GM23338 (cell line): ENCODE results near the gene SIRPG. TPM values are rescaled to one million over a fixed set of nuclear protein-coding genes. Genes with fewer than 3 reads are reported as not detected.

ENCODE experiments used
- ATAC-seq: fragments of 200-7000 bp; cut with Tn5 transposase; 3 replicates; pipeline ENCODE4 v1.9.1; 2020
- DNase-seq: peaks from one replicate; pipeline ENCODE4 v3.0.0-alpha.2; 2015; ENCODE audit warnings: low spot score
- H2AFZ ChIP-seq: fragments of 200-600 bp; sonication (generic); 2 replicates; pipeline ENCODE4 v1.8.0; 2016; ENCODE audit warnings: antibody characterized with exemption, mild to moderate bottlenecking, moderate library complexity
- H3F3A ChIP-seq: fragments of 200-600 bp; sonication (generic); replicated peaks from 2 replicates; pipeline ENCODE4 v1.8.0; 2017; ENCODE audit warnings: antibody characterized with exemption, mixed run types, low read depth
- H3K27ac ChIP-seq: fragments of 200-600 bp; sonication (generic); 2 replicates; pipeline ENCODE4 v1.6.1; 2016; ENCODE audit warnings: low read depth
- H3K27me3 ChIP-seq: fragments of 200-600 bp; sonication (generic); 2 replicates; pipeline ENCODE4 v1.8.0; 2016; ENCODE audit warnings: mild to moderate bottlenecking, mixed run types, moderate library complexity; ENCODE audit not compliant: insufficient read depth
- H3K36me3 ChIP-seq: fragments of 200-600 bp; sonication (generic); 2 replicates; pipeline ENCODE4 v1.8.0; 2016; ENCODE audit warnings: mild to moderate bottlenecking; ENCODE audit not compliant: insufficient read depth
- H3K4me1 ChIP-seq: fragments of 200-600 bp; sonication (generic); 2 replicates; pipeline ENCODE4 v1.8.0; 2016; ENCODE audit warnings: mild to moderate bottlenecking, moderate library complexity; ENCODE audit not compliant: insufficient read depth
- H3K4me2 ChIP-seq: fragments of 200-600 bp; sonication (generic); 2 replicates; pipeline ENCODE4 v1.7.1; 2017; ENCODE audit warnings: mixed run types
- H3K4me3 ChIP-seq: fragments of 200-600 bp; sonication (generic); 2 replicates; pipeline ENCODE4 v1.6.1; 2016; ENCODE audit warnings: mixed run types
- H3K79me2 ChIP-seq: fragments of 200-600 bp; sonication (generic); replicated peaks from 2 replicates; pipeline ENCODE4 v1.8.0; 2017; ENCODE audit warnings: mild to moderate bottlenecking; ENCODE audit not compliant: insufficient read depth
- H3K9me2 ChIP-seq: fragments of 200-600 bp; sonication (generic); 2 replicates; pipeline ENCODE4 v1.8.0; 2017; ENCODE audit not compliant: insufficient read depth
- H4K20me1 ChIP-seq: fragments of 200-600 bp; sonication (generic); replicated peaks from 2 replicates; pipeline ENCODE4 v1.8.0; 2017; ENCODE audit warnings: mild to moderate bottlenecking; ENCODE audit not compliant: insufficient read depth
- H3K27ac Mint-ChIP-seq: 2 replicates; pipeline ENCODE4 v1.8.0; 2020; ENCODE audit warnings: inconsistent platforms, mild to moderate bottlenecking, moderate library complexity, mixed read lengths
- H3K27me3 Mint-ChIP-seq: 3 replicates; pipeline ENCODE4 v1.8.0; 2022; ENCODE audit warnings: low read depth, mild to moderate bottlenecking, moderate library complexity, mixed read lengths, inconsistent platforms; ENCODE audit not compliant: insufficient read depth, poor library complexity
- H3K36me3 Mint-ChIP-seq: 3 replicates; pipeline ENCODE4 v1.8.0; 2021; ENCODE audit warnings: low read depth, mild to moderate bottlenecking, inconsistent platforms, moderate library complexity, mixed read lengths
- H3K4me1 Mint-ChIP-seq: 3 replicates; pipeline ENCODE4 v1.8.0; 2020; ENCODE audit warnings: mild to moderate bottlenecking, inconsistent platforms, mixed read lengths
- H3K4me3 Mint-ChIP-seq: 3 replicates; pipeline ENCODE4 v1.8.0; 2021; ENCODE audit warnings: moderate library complexity, mild to moderate bottlenecking, inconsistent platforms, mixed read lengths
- H3K9me3 Mint-ChIP-seq: 3 replicates; pipeline ENCODE4 v1.8.0; 2020; ENCODE audit warnings: moderate library complexity, mild to moderate bottlenecking, inconsistent platforms, mixed read lengths
- CREB1 ChIP-seq: fragments of 250-450 bp; sonication (Bioruptor Pico); IDR thresholded peaks from 2 replicates; pipeline ENCODE4 v1.5.0; 2020; ENCODE audit warnings: low read depth, mild to moderate bottlenecking, moderate library complexity
- CTCF ChIP-seq, 2 experiments: fragments of 200-600 bp in 1 of 2; sonication (generic) in 1 of 2; conservative IDR thresholded peaks; 2 replicates each; pipeline versions ENCODE4 v1.5.1 to v1.6.1; 2016 to 2017; ENCODE audit warnings: antibody characterized with exemption in 2 of 2, low read depth in 2 of 2, mild to moderate bottlenecking in 2 of 2, moderate library complexity in 1 of 2
- EZH2phosphoT487 ChIP-seq: fragments of 200-600 bp; sonication (generic); IDR thresholded peaks from one replicate; pipeline ENCODE4 v1.8.1; 2018; ENCODE audit warnings: antibody characterized with exemption; ENCODE audit not compliant: unreplicated experiment
- JUNB ChIP-seq: IDR thresholded peaks from one replicate; pipeline ENCODE4 v1.6.1; 2016; ENCODE audit warnings: antibody characterized with exemption; ENCODE audit not compliant: unreplicated experiment
- NANOG ChIP-seq: IDR thresholded peaks from 2 replicates; pipeline ENCODE4 v1.6.1; 2016; ENCODE audit warnings: antibody characterized with exemption, borderline replicate concordance
- POLR2AphosphoS5 ChIP-seq: IDR thresholded peaks from 2 replicates; pipeline ENCODE4 v1.6.1; 2016; ENCODE audit warnings: antibody characterized with exemption, low read depth
- REST ChIP-seq: IDR thresholded peaks from one replicate; pipeline ENCODE4 v1.6.1; 2018; ENCODE audit warnings: antibody characterized with exemption; ENCODE audit not compliant: unreplicated experiment
- STAT1 ChIP-seq: IDR thresholded peaks from one replicate; pipeline ENCODE4 v1.6.1; 2016; ENCODE audit warnings: antibody characterized with exemption; ENCODE audit not compliant: unreplicated experiment
- ZNF331 ChIP-seq: fragments of 250-450 bp; sonication (Bioruptor Pico); IDR thresholded peaks from 2 replicates; pipeline ENCODE4 v1.5.0; 2020; ENCODE audit warnings: low read depth, mild to moderate bottlenecking, moderate library complexity
- ZNF462 ChIP-seq: fragments of 250-450 bp; sonication (Bioruptor Pico); IDR thresholded peaks from 2 replicates; pipeline ENCODE4 v1.5.0; 2020; ENCODE audit warnings: mild to moderate bottlenecking, moderate library complexity
- polyA plus RNA-seq: library from polyadenylated mRNA; unstranded; fragments of >200 nt; fragmentation: Nextera tagmentation; extraction: Ambion mirVana; gene quantifications from 2 replicates; pipeline ENCODE4 v1.2.1, GENCODE V29; 2016
- total RNA-seq: library from RNA; depleted of rRNA; stranded (reverse); fragments of >200 nt; shearing (Covaris generic); gene quantifications from 2 replicates; pipeline ENCODE4 v1.2.3, GENCODE V29; 2014

SIRPG gene
- total and polyA plus RNA-seq, 2 experiments from 2014 or later, result not detected

GRCh38 chr20:1684872-1685271, 27.3 kb upstream of the SIRPG start:
- H3K4me3 Mint-ChIP-seq, result no peak overlapping the region
- no peak overlapping the region for H3K27ac Mint-ChIP-seq
- no peak for TF ChIP-seq JUNB
- TF ChIP-seq POLR2AphosphoS5, result no peak
- no peak for TF ChIP-seq EZH2phosphoT487
- TF ChIP-seq CREB1 (CRISPR knock-in tag), result no peak
- TF ChIP-seq ZNF462 (CRISPR knock-in tag), result no peak
- Histone ChIP-seq H3K79me2 (no peaks in the 10 kb centered on the region), H2AFZ (no peak overlapping the region), H4K20me1 (no peaks in the 10 kb centered on the region), H3K4me1 (no peaks in the 10 kb centered on the region), H3K4me2 (no peak overlapping the region), H3K4me3 (no peak overlapping the region), H3K9me2 (no peaks in the 10 kb centered on the region; the same call in 1 of the 2 replicates), H3F3A (no peaks in the 10 kb centered on the region), H3K36me3 (no peaks in the 10 kb centered on the region), H3K27ac (no peak overlapping the region), H3K27me3 (no peaks in the 10 kb centered on the region)
- H3K36me3 Mint-ChIP-seq, result no peaks in the 10 kb centered on the region
- H3K4me1 Mint-ChIP-seq, result peaks cover 8% of the 10 kb centered on the region; the same call in 2 of the 3 replicates
- ATAC-seq (no peak), DNase-seq (no peak)
- no peaks in the 10 kb centered on the region for H3K27me3 Mint-ChIP-seq
- no peaks in the 10 kb centered on the region for H3K9me3 Mint-ChIP-seq

GRCh38 chr20:1676650-1677049, 19.1 kb upstream of the SIRPG start:
- H3K9me3 Mint-ChIP-seq, result 0 out of 3 replicates have a peak, but pooled peaks cover under 1% of the 10 kb centered on the region
- Histone ChIP-seq H3K4me1 (no peaks in the 10 kb centered on the region), H4K20me1 (no peaks in the 10 kb centered on the region), H3F3A (no peaks in the 10 kb centered on the region), H3K27ac (no peak overlapping the region), H3K79me2 (no peaks in the 10 kb centered on the region), H3K9me2 (no peaks in the 10 kb centered on the region; the same call in 1 of the 2 replicates), H2AFZ (no peak overlapping the region), H3K4me3 (no peak overlapping the region), H3K27me3 (no peaks in the 10 kb centered on the region), H3K36me3 (no peaks in the 10 kb centered on the region), H3K4me2 (no peak overlapping the region)
- H3K36me3 Mint-ChIP-seq, result no peaks in the 10 kb centered on the region
- H3K4me3 Mint-ChIP-seq, result no peak overlapping the region
- no peaks in the 10 kb centered on the region for H3K4me1 Mint-ChIP-seq
- ATAC-seq (no peak), DNase-seq (no peak)
- H3K27ac Mint-ChIP-seq, result no peak overlapping the region
- H3K27me3 Mint-ChIP-seq, result peaks cover 2% of the 10 kb centered on the region
- no peak for TF ChIP-seq NANOG
- no peak for TF ChIP-seq STAT1
- TF ChIP-seq ZNF331, result no peak
- TF ChIP-seq CTCF (conservative IDR thresholded peaks at IDR 0.05; ENCODE audit: low read depth in 2 of 2), result no peak
- no peak for TF ChIP-seq REST
- TF ChIP-seq CREB1 (CRISPR knock-in tag), result no peak
- no peak for TF ChIP-seq POLR2AphosphoS5
